ENCODE data around the gene XPO4. TPM values are rescaled to one million over a fixed set of nuclear protein-coding genes. Genes with fewer than 3 reads are reported as not detected.

XPO4 gene
- total RNA-seq, 1 experiment from 2014 or later, result 34.1 TPM

DNA sequence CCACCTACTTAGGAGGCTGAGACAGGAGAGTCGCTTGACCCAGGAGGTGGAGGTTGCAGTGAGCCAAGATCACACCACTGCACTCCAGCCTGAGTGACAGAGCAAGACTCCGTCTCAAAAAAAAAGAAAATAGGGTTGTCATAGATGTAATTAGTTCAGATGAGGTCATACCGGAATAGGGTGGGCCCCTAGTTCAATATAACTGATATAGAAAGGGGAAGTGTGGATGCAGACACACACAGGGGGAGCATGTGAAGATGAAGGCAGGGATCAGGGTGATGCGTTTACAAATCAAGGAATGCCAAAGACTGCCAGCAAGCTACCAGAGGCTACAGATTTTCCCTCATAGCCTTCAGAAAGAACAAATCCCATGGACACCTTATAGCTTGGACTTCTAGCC lies 104.5 kb downstream of the XPO4 start:
- no peak overlapping the region for H3K4me2 ChIP-seq (ENCODE audit: insufficient read depth, insufficient read length, low read length)
- H3K23me2 ChIP-seq (ENCODE audit: insufficient read length, low read depth, low read length, poor library complexity, severe bottlenecking), result no peaks in the 10 kb centered on the region
- no peaks in the 10 kb centered on the region for H3K4me1 ChIP-seq (ENCODE audit: insufficient read depth, low read length)
- H3K4ac ChIP-seq (ENCODE audit: low read depth, low read length), result no peak overlapping the region
- H3K27ac ChIP-seq (ENCODE audit: insufficient read length, low read depth, low read length), result no peak overlapping the region
- H2BK12ac ChIP-seq (ENCODE audit: insufficient read length, low read depth, low read length), result no peak overlapping the region
- DNase-seq, result no peak
- TF ChIP-seq, protein P1, sequence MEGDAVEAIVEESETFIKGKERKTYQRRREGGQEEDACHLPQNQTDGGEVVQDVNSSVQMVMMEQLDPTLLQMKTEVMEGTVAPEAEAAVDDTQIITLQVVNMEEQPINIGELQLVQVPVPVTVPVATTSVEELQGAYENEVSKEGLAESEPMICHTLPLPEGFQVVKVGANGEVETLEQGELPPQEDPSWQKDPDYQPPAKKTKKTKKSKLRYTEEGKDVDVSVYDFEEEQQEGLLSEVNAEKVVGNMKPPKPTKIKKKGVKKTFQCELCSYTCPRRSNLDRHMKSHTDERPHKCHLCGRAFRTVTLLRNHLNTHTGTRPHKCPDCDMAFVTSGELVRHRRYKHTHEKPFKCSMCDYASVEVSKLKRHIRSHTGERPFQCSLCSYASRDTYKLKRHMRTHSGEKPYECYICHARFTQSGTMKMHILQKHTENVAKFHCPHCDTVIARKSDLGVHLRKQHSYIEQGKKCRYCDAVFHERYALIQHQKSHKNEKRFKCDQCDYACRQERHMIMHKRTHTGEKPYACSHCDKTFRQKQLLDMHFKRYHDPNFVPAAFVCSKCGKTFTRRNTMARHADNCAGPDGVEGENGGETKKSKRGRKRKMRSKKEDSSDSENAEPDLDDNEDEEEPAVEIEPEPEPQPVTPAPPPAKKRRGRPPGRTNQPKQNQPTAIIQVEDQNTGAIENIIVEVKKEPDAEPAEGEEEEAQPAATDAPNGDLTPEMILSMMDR (conservative IDR thresholded peaks at IDR 0.05), result no peak
- H3K4me3 Mint-ChIP-seq, result no peak overlapping the region
- H2BK120ac ChIP-seq (ENCODE audit: low read depth, low read length, poor library complexity, severe bottlenecking), result no peak overlapping the region
- H3K9ac ChIP-seq (ENCODE audit: extremely low read depth, insufficient read length, low read length), result no peak overlapping the region
- no CpG with 5 or more reads among the region's 4 CpGs for WGBS (ENCODE audit: extremely low coverage, insufficient read length, low lambda C conversion rate)
- H2BK20ac ChIP-seq (ENCODE audit: low read depth, low read length, poor library complexity, severe bottlenecking), result no peak overlapping the region
- no peak overlapping the region for H2AFZ ChIP-seq (ENCODE audit: low read length)
- no peak overlapping the region for H3K14ac ChIP-seq (ENCODE audit: insufficient read depth, low read length)
- no peaks in the 10 kb centered on the region for H3K4me1 Mint-ChIP-seq
- no peaks in the 10 kb centered on the region for H4K20me1 ChIP-seq (ENCODE audit: control insufficient read depth, insufficient read depth, insufficient read length)
- H3K79me1 ChIP-seq (ENCODE audit: insufficient read depth, low read depth, low read length, poor library complexity, severe bottlenecking), result no peaks in the 10 kb centered on the region
- H3K9me3 Mint-ChIP-seq, result no peaks in the 10 kb centered on the region
- H3K23ac ChIP-seq (ENCODE audit: insufficient read length, low read depth, low read length), result no peak overlapping the region
- H3K36me3 Mint-ChIP-seq (ENCODE audit: insufficient read depth in 1 of 3, low read depth in 3 of 3), result peaks cover 19 to 64% (median 64%) of the 10 kb centered on the region in 3 experiments; a peak in 6 of 7 replicates
- no peak overlapping the region for H2BK15ac ChIP-seq (ENCODE audit: low read depth, low read length)
- no peak overlapping the region for H2AK5ac ChIP-seq (ENCODE audit: insufficient read length, low read length)
- H3K9me3 ChIP-seq (ENCODE audit: control insufficient read depth, low read depth, low read length), result no peaks in the 10 kb centered on the region
- H3K56ac ChIP-seq (ENCODE audit: insufficient read length, low read depth, low read length), result no peak overlapping the region
- H3K27ac Mint-ChIP-seq, result 0 out of 7 replicates have a peak overlapping the region, but pooled peaks of 1 of the 3 experiments have one; percentile 13
- H4K91ac ChIP-seq (ENCODE audit: insufficient read length, low read depth, low read length), result no peak overlapping the region
- no peak overlapping the region for H4K8ac ChIP-seq (replicated peaks; ENCODE audit: insufficient read length, low read depth, low read length)
- no peak overlapping the region for H4K5ac ChIP-seq (ENCODE audit: insufficient read length, low read depth, low read length)
- H3T11ph ChIP-seq (ENCODE audit: low read length), result no peak overlapping the region
- H3K18ac ChIP-seq (ENCODE audit: insufficient read length, low read depth, low read length), result no peak overlapping the region
- no peaks in the 10 kb centered on the region; the same call in 1 of the 2 replicates for H3K79me2 ChIP-seq (ENCODE audit: insufficient read depth, low read length)
- no peaks in the 10 kb centered on the region for H3K27me3 Mint-ChIP-seq (ENCODE audit: low read depth)
- no peak overlapping the region for H2BK5ac ChIP-seq (ENCODE audit: insufficient read length, low read length)
- no peaks in the 10 kb centered on the region for H3K27me3 ChIP-seq (ENCODE audit: insufficient read depth, low read length)

Data from H9 (cell line).